Upper lobe of right lung (tissue), 1 donor: ENCODE data around the gene TMEM117. TPM values are rescaled to one million over a fixed set of nuclear protein-coding genes. Genes with fewer than 3 reads are reported as not detected.

ENCODE experiments used
- ATAC-seq: fragments of 200-7000 bp; cut with Tn5 transposase; one replicate; pipeline ENCODE4 v1.9.1; 2020; ENCODE audit warnings: mild to moderate bottlenecking, moderate library complexity
- DNase-seq: peaks from one replicate; pipeline ENCODE4 v3.0.0-alpha.2; 2020
- H3K27ac ChIP-seq: fragments of 200-600 bp; one replicate; pipeline ENCODE4 v1.8.0; 2022
- H3K27me3 ChIP-seq: fragments of 200-600 bp; one replicate; pipeline ENCODE4 v1.8.0; 2022; ENCODE audit warnings: mild to moderate bottlenecking
- H3K36me3 ChIP-seq: fragments of 200-600 bp; one replicate; pipeline ENCODE4 v1.8.0; 2022
- H3K4me1 ChIP-seq: fragments of 200-600 bp; one replicate; pipeline ENCODE4 v1.8.0; 2022
- H3K4me3 ChIP-seq: fragments of 200-600 bp; one replicate; pipeline ENCODE4 v1.8.0; 2022; ENCODE audit warnings: mild to moderate bottlenecking
- H3K9me3 ChIP-seq: fragments of 200-600 bp; one replicate; pipeline ENCODE4 v1.8.0; 2022
- CTCF ChIP-seq: fragments of 200-600 bp; IDR thresholded peaks from one replicate; pipeline ENCODE4 v1.8.0; 2022; ENCODE audit warnings: antibody characterized with exemption
- intact Hi-C: fragments of 100-400 bp; cut with DNase I; formaldehyde crosslinking; loops from one replicate; pipeline ENCODE4 v1.11.0; 2022
- total RNA-seq: library from RNA; stranded (reverse); fragmentation: NEBNext Ultra II Directional; extraction: Animal tissue kit (Norgen Biotek cat#: 25700); gene quantifications from one replicate; pipeline ENCODE4 v1.2.1, GENCODE V29; 2021
- donor health status: DM: no; HTN: yes; CAD: no; lungs with severe emphysema.

The TMEM117 gene
- total RNA-seq, 1 donor from 2014 or later, result 4.6 TPM

GRCh38 chr12:44342371-44342770 lies 506.5 kb downstream of the TMEM117 start:
- H3K4me1 ChIP-seq, result no peaks in the 10 kb centered on the region
- no peak for ATAC-seq
- DNase-seq, result no peak
- H3K9me3 ChIP-seq, result no peaks in the 10 kb centered on the region
- no peak overlapping the region for H3K27ac ChIP-seq
- H3K36me3 ChIP-seq, result no peaks in the 10 kb centered on the region
- no peaks in the 10 kb centered on the region for H3K27me3 ChIP-seq
- TF ChIP-seq CTCF, result no peak
- intact Hi-C loops, result no loop called here
- no peak overlapping the region for H3K4me3 ChIP-seq

GRCh38 chr12:44347145-44347544 lies 511.3 kb downstream of the TMEM117 start:
- no peak for TF ChIP-seq CTCF
- H3K36me3 ChIP-seq, result no peaks in the 10 kb centered on the region
- H3K4me1 ChIP-seq, result no peaks in the 10 kb centered on the region
- intact Hi-C loops, result no loop called here
- no peaks in the 10 kb centered on the region for H3K9me3 ChIP-seq
- H3K27me3 ChIP-seq, result no peaks in the 10 kb centered on the region
- ATAC-seq (peak; percentile 23), DNase-seq (no peak)
- no peak overlapping the region for H3K4me3 ChIP-seq
- no peak overlapping the region for H3K27ac ChIP-seq

- Histone ChIP-seq H3K36me3 (no peaks in the 10 kb centered on the region), H3K27ac (no peak overlapping the region), H3K4me1 (no peaks in the 10 kb centered on the region), H3K4me3 (no peak overlapping the region), H3K27me3 (no peaks in the 10 kb centered on the region), H3K9me3 (no peaks in the 10 kb centered on the region)
- ATAC-seq (no peak), DNase-seq (no peak)
- intact Hi-C loops, result no loop called here
- TF ChIP-seq CTCF, result no peak
Observed at GRCh38 chr12:44357494-44357893, 521.6 kb downstream of the TMEM117 start.

- intact Hi-C loops, result no loop called here
- H3K4me3 ChIP-seq, result no peak overlapping the region
- TF ChIP-seq CTCF, result no peak
- DNase-seq (no peak), ATAC-seq (no peak)
- H3K27me3 ChIP-seq, result no peaks in the 10 kb centered on the region
- no peak overlapping the region for H3K27ac ChIP-seq
- H3K36me3 ChIP-seq, result no peaks in the 10 kb centered on the region
- no peaks in the 10 kb centered on the region for H3K9me3 ChIP-seq
- H3K4me1 ChIP-seq, result no peaks in the 10 kb centered on the region
Observed at GRCh38 chr12:44358636-44359035, 522.8 kb downstream of the TMEM117 start.

- no peaks in the 10 kb centered on the region for H3K9me3 ChIP-seq
- no peak overlapping the region for H3K27ac ChIP-seq
- no peak for DNase-seq
- TF ChIP-seq CTCF, result no peak
- H3K4me3 ChIP-seq, result no peak overlapping the region
- intact Hi-C loops, result no loop called here
- no peak for ATAC-seq
- no peaks in the 10 kb centered on the region for H3K27me3 ChIP-seq
- H3K4me1 ChIP-seq, result no peaks in the 10 kb centered on the region
- H3K36me3 ChIP-seq, result no peaks in the 10 kb centered on the region
Observed at GRCh38 chr12:44362947-44363346, 527.1 kb downstream of the TMEM117 start.

- Histone ChIP-seq H3K4me3 (no peak overlapping the region), H3K27me3 (no peaks in the 10 kb centered on the region), H3K9me3 (no peaks in the 10 kb centered on the region), H3K27ac (no peak overlapping the region), H3K4me1 (no peaks in the 10 kb centered on the region), H3K36me3 (no peaks in the 10 kb centered on the region)
- ATAC-seq (no peak), DNase-seq (no peak)
- TF ChIP-seq CTCF, result no peak
- intact Hi-C loops, result no loop called here
Observed at GRCh38 chr12:44367136-44367535, 531.3 kb downstream of the TMEM117 start.
